K562 (cell line): Measurements from ENCODE around the gene TTC39B. TPM values are rescaled to one million over a fixed set of nuclear protein-coding genes. Genes with fewer than 3 reads are reported as not detected.

ENCODE experiments used
- ATAC-seq: fragments of 200-7000 bp; cut with Tn5 transposase; 3 replicates; pipeline ENCODE4 v1.9.1; 2020; ENCODE audit warnings: moderate library complexity
- BruUV-seq: library from RNA; stranded (reverse); fragments of 400-500 nt; replicated peaks from 2 replicates; lab custom pipeline; 2021; lab: Mats Ljungman, UMichigan
- CTCF ChIA-PET: fragments of 300-600 bp; formaldehyde crosslinking; extraction: SDS; loops from one replicate; lab custom pipeline; 2021; ENCODE audit warnings: low intra/inter-chr PET ratio; lab: Yijun Ruan, JAX
- POLR2A ChIA-PET: fragments of 300-600, 350-650 bp; sonication (Branson Sonifier 250); formaldehyde crosslinking; extraction: SDS; loops from one replicate; lab custom pipeline; 2021; ENCODE audit warnings: antibody characterized with exemption, inconsistent platforms; lab: Yijun Ruan, JAX
- DNase-seq, 4 experiments: peaks; one replicate each; pipeline versions ENCODE4 v3.0.0 to v3.0.0-alpha.2; 2011 to 2018; ENCODE audit warnings: low spot score in 3 of 4, mixed read lengths in 3 of 4; ENCODE audit errors: extremely low read depth in 1 of 4
- FAIRE-seq: peaks from 2 replicates; lab custom pipeline; 2011; peaks lifted over from hg19 to GRCh38; lab: Jason Lieb, UNC
- H2AFZ ChIP-seq: 2 replicates; pipeline ENCODE4 v1.6.0; 2011; ENCODE audit warnings: low read depth, low read length, control low read depth, inconsistent platforms
- H3K27ac ChIP-seq: fragments of 200-600 bp; 3 replicates; pipeline ENCODE4 v1.8.0; 2011; ENCODE audit warnings: low read depth, mild to moderate bottlenecking, control low read depth, inconsistent platforms, low read length, moderate library complexity, mixed read lengths; ENCODE audit errors: extremely low read depth
- H3K27me3 ChIP-seq, 2 experiments: fragments of 300-600 bp in 1 of 2; 2 replicates in 1 of 2; 3 replicates in 1 of 2; pipeline versions ENCODE4 v1.6.0 to v1.8.0; 2011; ENCODE audit warnings: inconsistent platforms in 2 of 2, low read length in 2 of 2, mild to moderate bottlenecking in 1 of 2, mixed read lengths in 1 of 2, moderate library complexity in 1 of 2; ENCODE audit not compliant: control insufficient read depth in 2 of 2, insufficient read depth in 2 of 2
- H3K36me3 ChIP-seq: fragments of 300-600 bp; 3 replicates; pipeline ENCODE4 v1.8.0; 2011; ENCODE audit warnings: mild to moderate bottlenecking, low read length, inconsistent platforms; ENCODE audit not compliant: control insufficient read depth, insufficient read depth
- H3K4me1 ChIP-seq, 2 experiments: fragments of 200-600 bp in 1 of 2; replicated peaks in 1 of 2; 2 replicates in 1 of 2; 3 replicates in 1 of 2; pipeline versions ENCODE4 v1.5.1 to v1.8.0; 2011; ENCODE audit warnings: inconsistent platforms in 2 of 2, low read length in 2 of 2, mild to moderate bottlenecking in 1 of 2, mixed read lengths in 1 of 2, moderate library complexity in 1 of 2; ENCODE audit not compliant: control insufficient read depth in 2 of 2, insufficient read depth in 2 of 2
- H3K4me2 ChIP-seq: 2 replicates; pipeline ENCODE4 v1.6.1; 2011; ENCODE audit warnings: low read length, control low read depth, inconsistent platforms, mixed read lengths; ENCODE audit not compliant: insufficient read depth
- H3K4me3 ChIP-seq: fragments of 200-600 bp; sonication (generic), shearing (Covaris generic); 2 replicates; pipeline ENCODE4 v1.5.1; 2016; ENCODE audit warnings: control low read depth, inconsistent platforms
- H3K79me2 ChIP-seq: fragments of 200-600 bp; 3 replicates; pipeline ENCODE4 v1.8.0; 2011; ENCODE audit warnings: low read length, inconsistent platforms; ENCODE audit not compliant: control insufficient read depth, insufficient read depth
- H3K9ac ChIP-seq, 2 experiments: 2 replicates each; pipeline versions ENCODE4 v1.6.0 to v1.6.1; 2011; ENCODE audit warnings: low read depth in 2 of 2, low read length in 2 of 2, control low read depth in 1 of 2, inconsistent platforms in 1 of 2, mild to moderate bottlenecking in 1 of 2, mixed read lengths in 1 of 2; ENCODE audit not compliant: insufficient read depth in 1 of 2
- H3K9me1 ChIP-seq: one replicate; pipeline ENCODE4 v1.6.0; 2011; ENCODE audit warnings: inconsistent platforms, mild to moderate bottlenecking, low read length, moderate library complexity; ENCODE audit not compliant: control insufficient read depth, insufficient read depth
- H3K9me3 ChIP-seq: replicated peaks from 2 replicates; pipeline ENCODE4 v1.5.1; 2011; ENCODE audit warnings: low read depth, low read length, inconsistent platforms; ENCODE audit not compliant: control insufficient read depth, insufficient read depth
- H4K20me1 ChIP-seq: replicated peaks from 2 replicates; pipeline ENCODE4 v1.6.1; 2011; ENCODE audit warnings: low read length, inconsistent platforms, mixed read lengths; ENCODE audit not compliant: control insufficient read depth, insufficient read depth
- ATF3 ChIP-seq, 2 experiments: fragments of 450-650 bp in 1 of 2; sonication (generic) in 1 of 2; formaldehyde crosslinking in 1 of 2; IDR thresholded peaks in 1 of 2; conservative IDR thresholded peaks in 1 of 2; 2 replicates each; pipeline versions ENCODE4 v1.6.1 to v1.8.1; 2016 to 2023; ENCODE audit warnings: mild to moderate bottlenecking in 2 of 2, moderate library complexity in 2 of 2, inconsistent platforms in 1 of 2, missing genetic modification reagents in 1 of 2
- BHLHE40 ChIP-seq: IDR thresholded peaks from 2 replicates; pipeline ENCODE4 v1.6.1; 2011; ENCODE audit warnings: low read length, improper control_type of control experiment
- BRF1 ChIP-seq: IDR thresholded peaks from 3 replicates; pipeline ENCODE4 v1.6.1; 2011; ENCODE audit warnings: borderline replicate concordance, mild to moderate bottlenecking; ENCODE audit not compliant: insufficient read length; ENCODE audit errors: extremely low read depth
- C11orf30 ChIP-seq: fragments of 450-650 bp; IDR thresholded peaks from 2 replicates; pipeline ENCODE4 v1.6.1; 2016; ENCODE audit warnings: low read depth, mild to moderate bottlenecking
- CEBPG ChIP-seq, 3 experiments: fragments of 200-800 bp in 1 of 3; sonication (Bioruptor generic) in 1 of 3; sonication (generic) in 1 of 3; formaldehyde crosslinking in 1 of 3; IDR thresholded peaks in 2 of 3; conservative IDR thresholded peaks in 1 of 3; 2 replicates each; pipeline versions ENCODE4 v1.6.1 to v1.8.0; 2016 to 2022; ENCODE audit warnings: missing compliant biosample characterization in 2 of 3, missing genetic modification characterization in 2 of 3, mild to moderate bottlenecking in 1 of 3, missing genetic modification reagents in 1 of 3
- HDGF ChIP-seq: fragments of 450-650 bp; IDR thresholded peaks from 2 replicates; pipeline ENCODE4 v1.6.1; 2016
- HNRNPK ChIP-seq: fragments of 200-400 bp; formaldehyde crosslinking; IDR thresholded peaks from one replicate; pipeline ENCODE4 v1.6.1; 2018; ENCODE audit warnings: mild to moderate bottlenecking, low read depth, low read length; ENCODE audit not compliant: poor library complexity, severe bottlenecking
- RFX7 ChIP-seq: fragments of 250-450 bp; sonication (Bioruptor Pico); IDR thresholded peaks from 2 replicates; pipeline ENCODE4 v1.5.1; 2021; ENCODE audit warnings: mild to moderate bottlenecking
- SREBF2 ChIP-seq: sonication (generic); formaldehyde crosslinking; IDR thresholded peaks from 2 replicates; pipeline ENCODE4 v1.4.0; 2020; ENCODE audit warnings: mild to moderate bottlenecking, missing genetic modification reagents
- ZKSCAN3 ChIP-seq: fragments of 250-450 bp; sonication (Bioruptor Pico); IDR thresholded peaks from 2 replicates; pipeline ENCODE4 v1.4.0; 2020
- ZNF407 ChIP-seq: fragments of 450-650 bp; IDR thresholded peaks from 2 replicates; pipeline ENCODE4 v1.6.1; 2016; ENCODE audit warnings: low read depth
- ZNF41 ChIP-seq: fragments of 250-450 bp; sonication (Bioruptor Pico); conservative IDR thresholded peaks from 2 replicates; pipeline ENCODE4 v1.4.0; 2020; ENCODE audit warnings: mild to moderate bottlenecking
- WGBS: fragments of 100-300 bp; shearing (Covaris generic); methylation state at CpG from one replicate; pipeline ENCODE4 v1.1.6; 2016; ENCODE audit warnings: low coverage, mixed read lengths; ENCODE audit not compliant: insufficient coverage; ENCODE audit errors: missing lambda C conversion rate; 5-methylcytosine and 5-hydroxymethylcytosine counted together
- in situ Hi-C: fragments of 300-500 bp; cut with MboI; formaldehyde crosslinking; loops from 4 replicates; pipeline ENCODE4 v1.15.0; 2018; ENCODE audit warnings: inconsistent platforms, mixed read lengths
- intact Hi-C: fragments of 100-400 bp; cut with micrococcal nuclease; formaldehyde crosslinking; loops from 2 replicates; pipeline ENCODE4 v1.14.2; 2022
- polyA plus RNA-seq, 8 experiments: library from polyadenylated mRNA; depleted of rRNA in 4 of 8; stranded (reverse) in 5 of 8; unstranded in 3 of 8; fragments of >200 nt; fragmentation: Nextera tagmentation in 2 of 8; fragmentation: Illumina TruSeq in 1 of 8; extraction: Ambion mirVana in 2 of 8; extraction: Trizol in 1 of 8; gene quantifications; 2 replicates each; pipeline versions ENCODE4 v1.2.1 to v1.2.3, GENCODE V29; 2011 to 2014; ENCODE audit warnings: inconsistent platforms in 1 of 8, missing spikeins in 1 of 8
- total RNA-seq, 7 experiments: library from RNA; depleted of rRNA in 6 of 7; stranded (reverse); fragments of >200 nt in 6 of 7; fragmentation: Illumina TruSeq in 2 of 7; extraction: Trizol in 2 of 7; gene quantifications; 2 replicates each; pipeline versions ENCODE4 v1.2.1 to v1.2.3, GENCODE V29; 2011 to 2021; ENCODE audit warnings: low replicate concordance in 1 of 7

The TTC39B gene
- total and polyA plus RNA-seq, 9 of the 15 experiments (the other 6 are each of a cell fraction or from before 2014, with no cell fraction given), result 0.32 to 1.2 (median 0.95) TPM

GRCh38 chr9:15306068-15306756 is 804 bp downstream of the TTC39B start:
- intact Hi-C loops (no loop called here), in situ Hi-C loops (no loop called here)
- FAIRE-seq (no peak), DNase-seq (no peak), ATAC-seq (no peak)
- Histone ChIP-seq H3K36me3 (no peaks in the 10 kb centered on the region), H2AFZ (peak overlapping the region; percentile 96), H4K20me1 (no peaks in the 10 kb centered on the region), H3K27ac (no peak overlapping the region), H3K9me1 (no peaks in the 10 kb centered on the region), H3K4me1 (peaks cover 0 to 17% of the 10 kb centered on the region in 2 experiments; a peak in 2 of 5 replicates), H3K4me3 (peak overlapping the region; percentile 62; the same call in 1 of the 2 replicates), H3K4me2 (peak overlapping the region; percentile 80), H3K27me3 (no peaks in the 10 kb centered on the region), H3K9ac (peak overlapping the region in 1 of 2 experiments; percentile 91; a peak in 1 of 4 replicates), H3K9me3 (no peaks in the 10 kb centered on the region), H3K79me2 (no peaks in the 10 kb centered on the region)
- CTCF ChIA-PET, result no interaction called here
- no TSS peak for BruUV-seq
- POLR2A ChIA-PET, result no interaction called here
- 53% methylated on average over 20 of the region's 32 CpGs for WGBS
- TF ChIP-seq ZNF407 (no peak), ATF3 (IDR thresholded peaks at IDR 0.05) (peak; percentile 45; the same call in 1 of the 2 replicates), ATF3 (CRISPR knock-in tag; conservative IDR thresholded peaks at IDR 0.05) (no peak), HNRNPK (no peak), RFX7 (no peak), SREBF2 (no peak), CEBPG (CRISPR knock-in tag; IDR thresholded peaks at IDR 0.05) (no peak), CEBPG (tag; conservative IDR thresholded peaks at IDR 0.05 in 1 of 2, IDR thresholded peaks at IDR 0.05 in 1 of 2) (peak in 1 of 2 experiments; percentile 46; a peak in 3 of 4 replicates), HDGF (no peak), BRF1 (no peak), ZKSCAN3 (no peak), C11orf30 (no peak), BHLHE40 (no peak), ZNF41 (CRISPR knock-in tag) (no peak)
